Measurements from ENCODE around the gene EPHA8.

The EPHA8 gene

DNA sequence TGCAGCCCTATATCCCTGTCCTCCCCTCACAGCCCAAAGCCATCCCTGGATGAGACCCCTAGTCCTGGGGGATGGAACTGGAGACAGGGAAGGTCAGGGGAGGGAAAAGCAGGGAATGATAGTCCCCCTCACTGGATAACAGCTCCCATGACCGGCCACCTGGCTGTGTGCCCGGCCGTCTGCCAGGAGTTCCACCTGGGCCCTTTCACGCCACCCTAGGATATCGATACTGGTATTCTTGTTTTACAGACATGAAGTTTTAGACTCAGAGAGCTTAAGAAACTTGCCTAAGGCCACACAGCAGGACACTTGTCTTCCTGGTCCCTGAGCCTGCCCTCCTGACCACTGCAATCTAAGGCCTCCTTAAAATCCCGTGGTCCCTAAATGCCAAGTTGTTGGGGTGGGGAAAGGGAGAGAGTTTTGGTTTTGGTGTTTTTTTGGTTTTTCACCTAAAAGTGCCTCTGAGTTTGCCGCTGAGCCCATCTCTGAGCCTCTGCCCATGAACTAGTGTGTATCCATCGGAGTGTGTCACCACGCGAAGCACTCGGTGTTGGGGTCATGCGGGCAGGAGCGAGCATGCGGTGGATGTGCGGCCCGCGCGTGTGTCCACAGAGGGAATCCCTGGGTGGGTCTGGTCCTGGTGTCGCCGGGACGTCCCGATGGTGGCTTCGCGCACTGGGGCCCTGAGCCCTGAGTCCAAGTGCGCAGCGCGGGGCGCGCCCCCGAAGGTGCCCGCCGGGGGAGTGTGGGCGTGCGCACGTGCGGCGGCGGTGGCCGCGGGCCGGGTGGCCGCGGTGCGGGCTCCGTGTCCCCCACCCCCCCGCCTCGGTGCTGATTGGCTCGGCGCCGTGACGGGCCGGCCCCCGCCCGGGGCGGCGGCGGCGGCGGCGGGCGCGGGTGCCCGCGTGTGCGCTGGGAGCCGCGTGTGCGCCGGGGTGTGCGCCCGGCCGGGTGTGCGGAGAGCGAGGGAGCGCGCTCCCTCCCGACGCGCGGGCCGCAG, at the start of gene EPHA8:
Gene EPHA8 (plus strand): TSS at position 906 of the 1,000 bp plus-strand sequence. CDS start 147 bp downstream, outside the sequence.
- DNase-seq (ENCODE audit: low read depth), result no peak

DNA sequence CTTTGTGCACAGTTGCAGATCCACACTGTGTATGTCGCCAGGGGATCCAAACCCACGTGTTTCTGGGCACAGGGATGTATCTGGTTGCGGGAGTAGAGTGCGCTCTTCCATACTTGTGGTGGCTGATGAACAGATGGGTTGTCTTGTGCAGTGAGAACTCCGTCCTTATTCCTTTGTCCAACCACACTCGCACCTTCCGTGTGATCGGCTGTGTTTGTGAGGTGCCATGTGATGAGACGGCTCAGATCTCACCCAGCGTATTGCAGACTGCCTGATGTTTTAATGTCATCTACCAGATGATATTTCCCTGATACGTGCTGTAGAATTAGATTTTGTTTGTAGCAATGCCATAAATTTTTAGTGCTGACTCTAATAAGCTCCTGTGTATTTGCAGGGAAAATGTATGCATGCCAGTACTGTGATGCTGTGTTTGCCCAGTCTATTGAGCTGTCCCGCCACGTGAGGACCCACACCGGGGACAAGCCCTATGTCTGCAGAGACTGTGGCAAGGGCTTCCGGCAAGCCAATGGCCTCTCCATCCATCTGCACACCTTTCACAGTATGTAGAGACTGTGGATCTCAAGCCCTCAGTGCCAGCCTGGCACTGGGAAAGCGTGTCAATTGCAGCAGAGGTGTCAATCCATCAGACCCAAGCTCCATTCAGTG, 46.2 kb upstream of the EPHA8 start:
- no peak for DNase-seq (ENCODE audit: low read depth)

DNA sequence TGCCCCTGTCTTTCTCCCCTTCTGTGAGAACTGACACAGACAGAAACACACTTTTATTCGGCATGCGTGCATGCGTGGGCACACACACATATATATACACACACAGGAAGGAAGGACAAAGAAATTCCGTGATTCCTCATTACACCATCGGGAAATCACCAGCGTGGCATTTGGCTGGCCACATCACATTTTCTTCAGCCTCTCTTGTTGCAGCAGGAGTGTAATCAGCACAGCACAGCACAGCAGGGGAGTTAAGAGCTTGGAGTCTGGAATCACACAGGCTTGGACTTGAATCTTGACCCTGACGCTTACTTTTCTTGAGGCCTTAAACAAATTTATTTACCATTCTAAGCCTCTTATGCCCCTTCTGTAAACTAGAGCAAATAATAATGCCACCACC, 45.3 kb upstream of the EPHA8 start:
- no peak for DNase-seq (ENCODE audit: low read depth)

DNA sequence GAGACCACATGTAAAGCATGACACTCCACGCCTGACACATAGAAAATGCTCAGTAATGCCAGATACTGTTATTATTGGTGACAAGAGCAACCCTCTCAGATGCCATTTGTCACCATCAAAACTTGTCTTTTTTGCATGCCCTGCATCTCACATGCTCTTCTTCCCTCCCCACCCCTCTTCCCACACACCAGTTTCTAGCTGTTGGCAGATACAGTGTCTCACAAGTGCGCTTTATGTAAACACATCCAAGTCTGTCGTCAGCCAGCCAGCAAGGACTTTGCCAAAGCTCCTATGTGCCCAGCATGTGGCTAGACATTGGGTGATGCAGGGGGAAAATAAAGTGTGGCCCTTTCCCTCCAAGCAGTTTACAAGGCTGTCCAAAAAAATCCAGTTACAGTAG, 44.9 kb upstream of the EPHA8 start:
- no peak for DNase-seq (ENCODE audit: low read depth)

DNA sequence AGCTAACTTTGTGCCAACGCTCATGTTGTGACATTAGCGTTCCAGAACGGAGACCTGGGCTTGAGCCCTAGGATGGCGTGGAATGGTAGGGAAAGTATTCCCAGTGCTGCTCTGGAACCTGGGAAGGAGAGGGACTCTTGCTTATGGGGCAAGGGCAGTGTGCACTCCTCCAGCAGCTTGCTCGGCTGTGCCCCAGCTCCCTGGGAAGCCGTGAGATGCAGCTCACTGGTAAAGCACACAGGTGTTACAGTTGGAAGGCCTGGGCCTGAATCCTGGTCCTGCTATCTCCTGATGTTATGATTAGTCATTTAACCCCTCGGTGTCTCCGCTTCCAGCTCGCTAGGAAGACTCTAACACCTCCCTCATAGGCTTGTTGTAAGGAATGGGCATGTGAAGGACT, 42.4 kb upstream of the EPHA8 start:
- no peak for DNase-seq (ENCODE audit: low read depth)

DNA sequence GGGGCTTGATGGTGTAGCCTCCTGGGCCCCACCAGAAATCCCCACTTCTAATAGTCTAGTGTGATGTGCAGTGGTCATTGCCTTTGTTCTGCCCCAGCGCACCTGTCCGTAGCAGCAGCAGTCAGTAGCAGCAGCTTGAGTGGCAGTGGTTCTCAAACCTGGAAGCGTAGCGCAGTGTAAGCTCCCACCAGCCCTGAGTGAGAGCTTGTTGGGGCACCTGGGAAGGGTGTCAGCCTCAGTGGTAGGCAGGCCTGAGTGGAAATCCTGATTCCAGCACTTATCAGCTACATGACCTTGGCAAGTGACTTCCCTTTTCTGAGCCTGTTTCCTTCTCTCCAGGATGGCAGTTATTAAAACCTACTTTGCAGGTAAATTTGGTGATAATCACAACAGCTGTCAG, 41.6 kb upstream of the EPHA8 start:
- no peak for DNase-seq (ENCODE audit: low read depth)

DNA sequence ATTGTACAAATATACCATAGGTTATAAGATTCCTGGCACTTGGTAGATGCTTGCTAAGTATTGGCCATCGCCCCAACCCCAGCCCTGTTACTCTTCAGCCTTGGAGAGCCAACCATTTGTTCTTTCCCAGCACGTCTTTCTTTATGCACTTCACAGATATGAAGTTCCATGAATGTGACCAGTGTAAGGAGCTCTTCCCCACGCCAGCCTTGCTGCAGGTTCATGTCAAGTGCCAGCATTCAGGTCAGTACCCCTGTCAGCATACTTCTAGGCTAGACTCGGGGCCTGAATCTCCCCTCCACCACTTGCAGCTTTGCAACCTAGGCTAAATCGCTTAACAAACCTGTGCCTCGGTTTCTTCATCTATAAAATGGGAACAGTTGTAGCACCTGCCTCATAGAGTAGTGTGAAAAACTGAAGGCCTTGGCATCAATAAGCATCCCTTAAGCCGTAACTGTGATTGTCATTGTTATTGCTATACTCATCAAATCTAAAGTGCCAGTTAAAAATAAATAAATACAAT, 41.0 kb upstream of the EPHA8 start:
- DNase-seq (ENCODE audit: low read depth), result no peak

DNA sequence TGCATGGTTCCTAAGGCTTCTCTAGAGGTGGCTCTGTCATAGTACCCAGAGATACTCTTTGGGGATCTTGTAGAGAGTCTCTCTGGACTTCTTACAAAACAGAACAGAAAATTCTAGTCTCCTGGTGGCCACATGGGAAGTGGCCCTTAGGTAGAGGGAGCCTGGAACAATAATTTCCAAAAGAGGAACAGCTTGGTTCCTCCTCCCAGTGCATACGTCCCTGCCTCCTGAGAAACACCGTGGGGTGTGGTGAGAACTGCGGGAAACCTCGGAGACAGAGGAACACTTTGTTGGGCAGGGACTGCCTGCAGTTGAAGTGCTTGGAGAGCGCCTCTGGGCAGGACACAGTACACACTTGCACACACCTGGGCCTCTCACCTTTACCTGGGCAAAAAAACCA, 38.8 kb upstream of the EPHA8 start:
- DNase-seq (ENCODE audit: low read depth), result no peak

DNA sequence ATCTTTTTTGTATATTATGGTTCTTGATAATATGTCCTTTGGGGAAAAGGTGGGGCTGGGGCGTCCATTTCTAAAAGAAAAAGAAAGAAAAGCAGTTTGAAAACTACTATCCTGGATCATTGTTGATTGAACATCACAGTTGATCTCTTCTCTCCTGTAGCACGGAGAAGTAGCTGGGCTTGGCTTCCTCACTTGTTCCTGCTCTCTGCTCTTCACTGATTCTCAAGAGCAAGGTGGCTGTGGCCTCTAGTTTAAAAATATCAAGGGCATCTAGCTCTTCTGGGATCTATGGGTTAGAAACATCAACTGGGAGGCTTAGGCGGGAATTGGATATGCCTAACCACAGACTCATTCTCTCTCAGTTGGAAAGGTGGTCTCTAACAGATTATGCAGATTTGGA, 38.1 kb upstream of the EPHA8 start:
- DNase-seq (ENCODE audit: low read depth), result no peak

DNA sequence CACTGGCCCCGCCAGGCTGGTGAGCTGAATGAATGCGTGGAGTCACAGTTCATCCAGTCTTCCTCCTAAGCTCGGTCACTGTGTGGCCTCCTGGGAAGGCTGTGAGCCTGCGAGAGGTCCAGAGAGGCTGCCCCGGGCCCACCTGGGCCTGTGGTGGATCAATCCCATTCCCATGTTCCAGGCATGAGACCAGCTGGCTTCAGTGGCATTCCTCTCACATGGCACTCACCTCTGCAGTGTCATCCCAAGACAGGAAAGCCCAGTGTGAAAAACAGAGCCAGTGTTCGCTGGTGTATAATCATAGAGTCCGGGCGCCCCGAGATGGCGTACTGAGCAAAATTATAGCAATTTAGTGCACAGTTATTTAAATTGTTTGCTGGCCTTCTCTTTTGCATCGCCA, 37.6 kb upstream of the EPHA8 start:
- DNase-seq (ENCODE audit: low read depth), result no peak

DNA sequence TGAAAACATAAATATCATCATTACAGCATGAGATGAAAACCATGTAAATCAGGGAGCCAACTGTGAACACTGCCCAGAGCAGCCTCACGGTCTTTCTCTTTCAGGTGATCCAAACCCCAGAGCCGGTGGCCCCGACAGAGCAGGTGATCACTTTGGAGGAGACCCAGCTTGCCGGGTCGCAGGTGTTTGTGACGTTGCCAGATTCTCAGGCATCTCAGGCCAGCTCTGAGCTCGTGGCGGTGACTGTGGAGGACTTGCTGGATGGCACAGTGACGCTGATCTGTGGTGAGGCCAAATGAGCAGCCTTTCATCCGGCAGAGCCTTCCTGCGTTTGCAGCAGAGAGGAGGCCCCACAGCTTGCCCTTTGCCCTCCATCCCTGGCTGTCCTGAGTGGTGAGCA, 37.2 kb upstream of the EPHA8 start:
- DNase-seq (ENCODE audit: low read depth), result no peak

DNA sequence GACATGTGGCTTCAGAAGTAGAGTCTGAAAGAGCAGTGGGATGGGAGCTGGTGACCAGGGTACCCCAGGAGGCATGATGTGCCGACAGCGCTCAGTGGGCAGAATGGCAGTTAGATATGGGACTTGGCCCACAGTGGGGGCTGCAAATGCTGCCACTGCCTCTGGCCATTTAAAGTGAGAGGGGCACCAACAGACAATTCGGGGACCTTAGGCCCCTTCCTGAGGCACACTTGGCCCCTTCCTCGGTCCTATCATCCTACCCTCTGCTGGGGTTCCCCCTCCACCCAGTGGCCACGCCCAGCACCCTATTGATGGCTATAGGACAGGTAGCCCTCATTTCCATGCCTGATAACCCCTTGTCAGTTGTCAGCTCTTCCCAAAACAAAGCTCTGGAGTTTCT, 36.6 kb upstream of the EPHA8 start:
- DNase-seq (ENCODE audit: low read depth), result no peak

DNA sequence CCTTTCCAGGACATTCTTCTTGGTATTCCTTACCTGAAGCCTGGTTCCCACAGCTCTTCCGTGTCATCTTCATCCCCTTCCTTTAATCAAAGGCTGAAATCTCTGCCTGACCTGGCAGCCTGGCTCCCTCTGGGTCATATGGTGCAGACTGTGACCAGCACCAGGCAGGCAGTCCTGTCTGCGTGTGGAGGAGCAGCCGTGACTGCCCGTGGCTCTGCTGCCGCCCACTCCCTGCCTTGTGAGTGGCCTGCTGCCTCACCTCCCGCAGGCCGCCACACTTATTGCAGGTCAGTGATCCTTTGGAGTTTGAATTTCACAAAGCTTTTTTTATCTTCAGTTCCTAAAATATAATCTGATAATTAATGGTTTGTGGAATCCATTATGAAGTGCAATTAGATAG, 36.2 kb upstream of the EPHA8 start:
- DNase-seq (ENCODE audit: low read depth), result no peak

DNA sequence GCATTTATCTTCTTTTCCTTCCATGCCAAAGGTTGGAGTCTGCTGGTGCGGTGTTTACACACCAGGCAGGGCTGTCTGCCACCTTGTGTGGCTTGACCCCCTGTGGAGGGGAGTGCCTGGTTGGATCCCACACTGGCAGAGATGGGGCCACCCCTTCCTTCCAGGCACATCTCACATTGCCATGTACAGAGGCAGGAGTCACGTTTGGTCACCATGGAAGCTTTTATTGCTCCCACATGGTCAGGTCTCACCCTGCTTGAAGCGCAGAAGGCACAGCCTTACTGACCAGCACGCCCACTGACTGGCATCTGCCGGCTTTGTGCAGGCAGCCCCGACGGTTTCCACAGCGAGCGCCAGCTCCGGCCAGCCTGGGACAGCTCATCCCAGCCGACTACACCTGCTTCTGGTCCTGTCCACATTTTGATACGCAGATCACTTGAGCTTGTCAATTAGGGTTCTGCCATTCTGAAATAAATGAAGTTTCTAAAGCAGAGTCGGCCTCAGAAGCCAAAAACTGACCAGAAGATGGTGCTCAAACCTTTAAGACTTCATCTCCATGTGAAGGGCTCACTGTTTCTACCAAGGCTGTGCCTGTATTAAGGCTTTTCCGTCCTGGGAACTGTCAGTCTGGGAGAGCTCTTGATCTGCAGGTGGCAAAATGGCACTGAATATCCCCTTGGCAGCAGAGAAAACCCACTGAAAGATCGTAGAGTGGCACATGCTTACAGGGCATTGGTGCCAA, 35.6 kb upstream of the EPHA8 start:
- DNase-seq (ENCODE audit: low read depth), result peak; percentile 5

DNA sequence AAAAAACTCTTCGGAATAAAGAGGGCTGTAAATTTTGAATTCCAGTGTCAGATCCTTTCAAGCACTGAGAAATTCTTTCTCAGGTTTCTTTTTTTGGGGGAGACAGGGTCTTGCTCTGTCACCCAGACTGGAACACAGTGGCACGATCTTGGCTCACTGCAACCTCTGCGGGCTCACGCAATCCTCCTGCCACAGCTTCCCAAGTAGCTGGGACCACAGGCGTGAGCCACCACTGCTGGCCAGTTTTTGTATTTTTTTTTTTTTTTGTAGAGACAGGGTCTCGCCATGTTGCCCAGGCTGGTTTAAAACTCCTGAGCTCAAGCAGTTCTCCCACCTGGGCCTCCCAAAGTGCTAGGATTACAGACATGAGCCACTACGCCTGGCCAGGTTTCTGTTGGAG, 34.8 kb upstream of the EPHA8 start:
- DNase-seq (ENCODE audit: low read depth), result no peak

DNA sequence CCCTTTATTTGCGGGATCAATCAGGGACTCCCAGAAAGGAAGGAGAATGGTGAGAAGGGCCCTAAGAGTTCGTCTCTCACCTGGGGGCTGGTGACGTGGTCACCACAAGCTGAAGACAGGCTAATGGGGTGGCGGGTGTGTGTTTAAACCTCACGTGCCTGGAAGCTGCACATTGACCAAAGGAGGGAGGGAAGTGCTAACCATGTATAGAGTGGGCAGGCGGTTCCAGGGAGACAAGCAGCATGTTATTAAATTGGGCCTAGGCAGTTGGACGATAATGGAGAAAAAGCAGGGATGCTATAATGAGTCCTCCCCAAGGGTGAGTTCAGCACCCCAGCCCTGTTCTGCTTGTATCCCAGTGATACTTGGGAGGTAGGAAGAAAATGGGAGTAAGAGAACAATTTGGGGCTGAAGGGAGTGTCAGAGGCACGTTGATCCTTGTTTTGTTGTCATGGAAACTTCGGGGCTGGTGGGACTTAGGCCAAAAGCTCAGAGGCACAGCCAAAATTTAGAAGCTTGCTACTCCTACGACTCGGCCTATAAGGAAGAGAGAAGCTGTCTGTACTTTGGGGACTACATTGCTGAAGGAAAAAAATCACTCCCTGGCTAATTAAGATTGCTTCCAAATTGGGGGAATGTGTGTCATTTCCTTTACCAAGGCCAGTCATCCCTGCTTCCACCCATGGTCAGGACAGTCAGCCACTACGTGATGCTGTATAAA, 33.2 kb upstream of the EPHA8 start:
- peak; percentile 52 for DNase-seq (ENCODE audit: low read depth)

DNA sequence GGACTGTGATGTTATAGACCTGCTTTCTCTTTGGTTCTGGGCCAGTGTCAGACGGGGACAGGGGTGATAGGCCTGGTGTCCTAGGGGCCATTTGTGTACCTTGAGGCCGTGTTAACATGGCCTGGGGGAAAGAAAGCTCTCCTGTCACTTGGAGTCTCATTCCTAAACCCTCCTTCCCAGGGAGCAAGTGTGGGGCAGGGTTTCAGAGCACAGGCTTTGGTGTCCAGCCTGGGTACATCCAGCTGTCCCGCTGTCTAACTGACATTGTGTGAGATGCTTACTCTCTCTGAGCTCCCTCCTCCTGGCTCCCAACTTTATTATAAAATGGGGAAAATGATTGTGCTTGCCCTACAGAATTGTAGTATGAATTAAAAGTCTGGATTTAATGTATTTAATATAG, 32.6 kb upstream of the EPHA8 start:
- DNase-seq (ENCODE audit: low read depth), result no peak

DNA sequence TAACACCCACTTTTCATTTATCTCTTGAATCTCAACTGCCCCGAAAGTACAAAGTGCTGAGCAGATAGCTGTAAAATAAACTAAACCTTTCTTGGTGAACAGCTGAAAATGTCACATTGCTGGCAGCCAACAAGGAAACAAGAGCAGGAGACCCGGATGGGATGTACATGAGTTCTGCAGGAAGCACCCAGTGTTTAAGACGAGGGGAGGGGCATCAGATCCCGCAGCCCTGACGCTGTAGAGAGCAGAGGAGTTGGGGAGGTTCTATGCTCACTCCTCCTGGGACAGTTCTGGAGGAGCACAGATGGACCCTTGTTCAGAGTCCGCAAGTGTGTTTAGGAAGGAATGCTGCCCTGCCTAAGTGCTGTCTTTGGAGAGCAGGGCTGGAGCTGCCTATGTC, 32.0 kb upstream of the EPHA8 start:
- no peak for DNase-seq (ENCODE audit: low read depth)

DNA sequence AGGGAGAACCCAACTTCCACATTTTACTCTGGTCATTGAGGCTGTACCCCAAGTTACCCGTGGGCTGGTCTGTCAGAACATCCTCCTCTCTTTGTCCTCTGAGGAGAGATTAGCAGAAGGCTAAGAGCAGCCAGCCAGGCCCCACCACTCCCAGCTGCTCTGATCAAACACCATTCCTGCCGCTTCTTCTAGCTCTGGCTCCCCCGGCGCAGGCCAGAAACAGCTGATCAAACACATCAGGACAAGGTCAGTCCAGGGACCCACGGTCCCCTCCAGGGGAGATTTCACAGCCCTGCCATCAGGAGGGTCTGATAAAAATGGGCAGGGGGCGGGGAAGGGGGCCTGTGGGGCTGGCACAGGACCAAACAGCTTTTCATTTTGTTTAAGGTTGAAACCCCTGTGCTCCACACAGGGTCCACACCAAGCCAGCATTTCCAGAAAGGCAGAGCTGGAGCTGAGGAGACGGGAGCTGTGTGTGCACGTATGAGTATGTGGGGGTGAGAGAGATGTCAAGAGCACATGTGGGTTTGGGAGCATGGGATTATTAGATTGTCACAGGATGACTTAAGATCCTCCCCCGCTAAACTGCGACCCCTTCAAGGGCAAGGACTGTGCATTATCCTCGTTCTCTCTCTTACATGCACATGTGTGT, 29.9 kb upstream of the EPHA8 start:
- DNase-seq (ENCODE audit: low read depth), result no peak

DNA sequence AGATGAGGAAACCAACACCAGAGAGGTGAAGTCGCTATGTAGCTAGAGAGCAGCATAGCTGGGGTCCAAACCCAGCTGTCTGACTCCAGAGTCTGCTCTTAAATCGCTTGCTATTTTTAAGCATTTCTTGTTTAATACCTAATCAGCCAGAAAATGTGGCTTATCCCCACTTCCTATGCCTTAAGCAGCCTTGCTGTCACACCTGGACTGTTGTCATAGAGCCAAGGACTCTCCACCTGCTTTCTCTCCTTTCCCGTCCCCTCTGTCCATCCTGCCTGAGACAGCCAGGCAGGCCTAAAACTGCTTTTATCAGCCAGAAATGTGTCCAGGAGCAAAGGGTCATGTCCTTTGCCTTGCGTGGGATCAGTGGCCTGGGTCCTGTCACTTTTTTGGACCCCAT, 28.3 kb upstream of the EPHA8 start:
- no peak for DNase-seq (ENCODE audit: low read depth)

DNA sequence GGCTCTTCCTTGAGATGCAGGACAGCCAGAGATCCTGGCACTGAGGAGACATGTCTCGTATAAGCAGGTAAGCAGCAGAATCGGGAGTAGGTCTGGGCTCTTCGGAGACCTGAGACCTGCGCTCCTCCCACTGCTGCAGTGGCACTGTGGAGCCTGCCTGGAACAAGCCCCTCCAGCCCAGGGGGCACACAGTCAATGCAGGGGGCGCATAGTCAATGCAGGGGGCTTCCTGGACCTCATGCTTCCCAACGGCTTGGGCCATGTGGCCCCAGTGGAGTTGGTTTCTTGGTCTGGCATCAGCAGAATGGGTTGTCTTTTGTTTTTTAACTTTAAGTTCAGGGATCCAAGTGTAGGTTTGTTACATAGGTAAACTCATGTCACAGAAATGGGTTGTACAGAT, 27.9 kb upstream of the EPHA8 start:
- DNase-seq (ENCODE audit: low read depth), result no peak
